KOPT-K1 (cell line): ENCODE data around the gene CWH43.
"Not testable (repeated sequence)": the region's sequence is repeated elsewhere in the genome, so short reads cannot be mapped to it uniquely, and the experiment has no call there.

Source experiments
- H3K27ac ChIP-seq: fragments of 200-600 bp; sonication (generic); 2 replicates; pipeline ENCODE4 v1.5.1; 2016; ENCODE audit warnings: antibody characterized with exemption, mild to moderate bottlenecking, low read depth, low read length; ENCODE audit not compliant: poor library complexity, severe bottlenecking
- H3K36me3 ChIP-seq: fragments of 200-600 bp; sonication (generic); 2 replicates; pipeline ENCODE4 v1.5.1; 2017; ENCODE audit warnings: antibody characterized with exemption, mild to moderate bottlenecking, low read length, moderate library complexity; ENCODE audit not compliant: insufficient read depth
- H3K9me3 ChIP-seq: fragments of 200-600 bp; sonication (generic); 2 replicates; pipeline ENCODE4 v1.5.1; 2017; ENCODE audit warnings: antibody characterized with exemption, low read length, mild to moderate bottlenecking; ENCODE audit not compliant: insufficient read depth, poor library complexity, severe bottlenecking

CWH43 gene

DNA sequence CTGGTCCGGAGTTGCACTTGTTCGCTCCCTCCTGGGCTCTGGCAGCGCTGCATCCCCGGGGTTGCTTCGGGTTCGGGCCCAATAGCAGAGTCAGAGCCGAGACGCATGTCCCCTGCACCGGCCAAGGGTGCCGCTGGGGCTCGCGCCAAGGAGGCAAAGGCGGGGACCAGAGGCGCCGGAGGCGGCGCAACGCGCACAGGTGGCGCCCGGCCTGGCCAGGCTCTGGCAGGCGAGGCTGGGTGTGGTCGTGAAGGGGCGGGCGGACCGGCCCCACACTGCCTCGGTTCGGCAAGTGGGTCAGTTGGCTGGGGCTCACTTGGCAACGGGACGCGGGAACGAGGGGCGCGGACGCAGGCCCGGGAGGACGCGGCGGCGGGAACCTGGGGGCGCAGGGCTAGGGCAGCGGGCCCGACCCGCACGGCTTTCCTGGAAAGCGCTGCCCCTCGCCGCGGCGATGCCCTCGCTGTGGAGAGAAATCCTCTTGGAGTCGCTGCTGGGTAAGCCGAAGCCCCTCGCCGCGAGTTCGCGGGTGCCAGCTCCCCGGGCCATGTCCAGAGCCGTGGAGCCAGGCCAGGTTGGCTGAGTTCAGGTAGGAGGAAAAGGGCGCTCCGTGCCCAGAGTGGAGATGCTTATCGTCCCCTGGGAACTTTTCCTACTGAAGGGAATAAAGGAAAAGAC, at the start of gene CWH43:
CWH43 (plus strand) TSS at position 300 of the 678 bp plus-strand sequence; CDS start at position 455, 155 bp downstream.
- Histone ChIP-seq H3K36me3 (no peaks in the 10 kb centered on the region), H3K27ac (no peak within 1 kb of the TSS), H3K9me3 (no peaks in the 10 kb centered on the region)

DNA sequence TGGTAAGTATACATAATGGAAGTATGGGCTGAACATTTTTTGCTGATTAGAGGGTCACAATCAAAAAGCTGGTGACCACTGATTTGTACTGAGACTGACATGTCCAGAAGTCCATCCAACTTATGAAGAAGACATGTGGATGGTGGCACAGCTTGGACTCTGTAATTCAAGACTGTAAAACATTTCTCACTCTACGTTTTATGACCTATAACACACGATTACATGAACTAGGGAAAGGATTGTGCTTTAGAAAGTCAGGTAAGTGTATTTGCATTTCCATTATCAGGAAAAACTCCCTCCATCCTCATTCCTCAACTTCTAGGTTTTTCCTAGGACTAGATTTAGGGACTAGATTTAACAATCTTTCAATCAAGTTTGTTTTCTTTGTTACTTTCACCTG, 49.0 kb upstream of the CWH43 start:
- no peaks in the 10 kb centered on the region for H3K36me3 ChIP-seq
- no peaks in the 10 kb centered on the region for H3K9me3 ChIP-seq
- H3K27ac ChIP-seq, result no peak overlapping the region

GRCh38 chr4:48938831-48939230, 47.2 kb upstream of the CWH43 start:
- Histone ChIP-seq H3K27ac (no peak overlapping the region), H3K36me3 (no peaks in the 10 kb centered on the region)

DNA sequence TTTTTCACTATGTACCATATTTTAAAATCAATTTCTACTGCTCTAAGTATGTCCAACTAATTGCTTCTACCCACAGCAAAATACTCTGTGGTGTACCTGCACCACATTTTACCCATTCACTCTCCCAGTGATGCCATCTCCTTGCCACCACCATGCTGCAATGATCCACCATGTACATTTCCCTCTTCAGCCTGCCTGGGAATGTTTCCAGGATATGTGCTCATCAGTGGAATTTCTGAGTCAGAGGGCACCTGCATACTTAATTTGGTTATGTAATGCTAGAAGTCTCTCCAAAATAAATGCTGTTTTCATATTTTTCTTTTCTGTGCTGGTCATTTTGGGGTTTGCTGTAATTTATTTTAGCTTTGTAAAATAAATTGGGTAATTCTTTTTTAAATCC, 46.3 kb upstream of the CWH43 start:
- Histone ChIP-seq H3K36me3 (no peaks in the 10 kb centered on the region), H3K27ac (no peak overlapping the region), H3K9me3 (no peaks in the 10 kb centered on the region)

More at GRCh38 chr4:48938831-48939230, 47.2 kb upstream of the CWH43 start:
- H3K9me3 ChIP-seq, result no peaks in the 10 kb centered on the region

DNA sequence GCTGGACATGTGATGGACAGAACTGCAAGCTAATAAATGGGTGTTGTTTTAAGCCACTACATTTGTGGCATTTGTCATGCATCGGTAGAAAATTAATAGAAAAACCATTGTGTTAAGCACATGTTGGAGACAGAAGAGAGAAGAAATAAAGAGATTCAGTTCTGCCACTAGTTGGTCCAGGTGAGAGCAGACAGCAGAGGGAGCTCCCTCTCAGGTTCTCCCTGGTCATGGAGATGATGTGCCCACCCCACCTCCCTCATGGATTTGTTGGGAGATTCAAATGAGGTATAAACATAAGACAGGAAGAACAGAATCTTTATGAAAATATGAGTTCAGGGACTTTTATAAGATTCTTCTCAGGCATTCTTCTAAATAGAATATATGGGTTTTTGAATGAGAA, 42.7 kb upstream of the CWH43 start:
- H3K27ac ChIP-seq, result no peak overlapping the region
- H3K9me3 ChIP-seq, result no peaks in the 10 kb centered on the region
- no peaks in the 10 kb centered on the region for H3K36me3 ChIP-seq

DNA sequence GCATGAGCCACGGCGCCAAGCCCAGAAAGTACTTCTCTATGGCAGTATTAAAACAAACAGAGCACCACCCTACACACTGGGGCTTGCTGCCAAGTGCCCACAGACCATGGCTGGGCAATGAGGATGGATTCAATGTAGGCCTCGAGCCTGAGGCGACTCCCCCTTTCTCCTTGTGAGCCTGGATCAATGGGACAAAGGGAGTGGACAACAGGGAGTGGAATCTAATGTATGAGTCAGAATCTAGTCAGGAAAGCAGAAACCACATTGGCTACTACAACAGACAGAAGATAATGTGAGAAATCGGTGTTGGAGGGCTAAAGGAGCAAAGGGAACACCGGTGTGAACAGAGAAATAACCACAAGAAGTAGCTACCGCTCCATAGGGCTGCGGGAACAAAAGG, 41.8 kb upstream of the CWH43 start:
- Histone ChIP-seq H3K36me3 (no peaks in the 10 kb centered on the region), H3K27ac (no peak overlapping the region), H3K9me3 (no peaks in the 10 kb centered on the region)

DNA sequence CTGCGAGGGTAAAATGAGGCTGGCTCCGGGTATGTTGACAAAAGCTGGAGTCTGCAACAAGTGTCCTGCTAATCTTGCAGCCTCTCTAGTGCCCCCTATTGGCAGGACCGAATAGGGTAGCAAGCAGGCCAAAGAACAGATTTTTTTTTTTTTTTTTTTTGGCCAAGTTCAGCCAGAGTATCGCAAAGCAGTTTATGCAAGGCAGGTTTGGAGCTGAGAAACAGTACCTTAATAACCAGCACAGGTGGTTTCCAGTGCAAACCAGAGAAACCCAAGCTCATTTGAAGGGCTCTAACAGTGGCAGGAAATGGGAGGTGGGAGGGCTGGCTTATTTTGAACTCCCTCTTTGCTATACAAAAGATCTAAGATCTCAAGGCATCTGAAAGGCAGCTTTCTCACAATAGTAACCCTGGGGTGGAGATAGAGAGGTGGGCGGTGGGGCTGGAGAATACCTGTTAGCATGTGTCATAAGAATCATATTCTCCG, 41.3 kb upstream of the CWH43 start:
- no peaks in the 10 kb centered on the region for H3K9me3 ChIP-seq
- H3K27ac ChIP-seq, result no peak overlapping the region
- no peaks in the 10 kb centered on the region for H3K36me3 ChIP-seq

- H3K27ac ChIP-seq, result no peak overlapping the region
- H3K36me3 ChIP-seq, result no peaks in the 10 kb centered on the region
- no peaks in the 10 kb centered on the region for H3K9me3 ChIP-seq
These were observed 40.1 kb upstream of the CWH43 start for GRCh38 chr4:48945981-48946380.

GRCh38 chr4:48947731-48948130, 38.3 kb upstream of the CWH43 start:
- Histone ChIP-seq H3K9me3 (no peaks in the 10 kb centered on the region), H3K36me3 (no peaks in the 10 kb centered on the region), H3K27ac (no peak overlapping the region)

- H3K9me3 ChIP-seq, result no peaks in the 10 kb centered on the region
- H3K27ac ChIP-seq, result no peak overlapping the region
- H3K36me3 ChIP-seq, result no peaks in the 10 kb centered on the region
These were observed 37.0 kb upstream of the CWH43 start for GRCh38 chr4:48949086-48949485.

DNA sequence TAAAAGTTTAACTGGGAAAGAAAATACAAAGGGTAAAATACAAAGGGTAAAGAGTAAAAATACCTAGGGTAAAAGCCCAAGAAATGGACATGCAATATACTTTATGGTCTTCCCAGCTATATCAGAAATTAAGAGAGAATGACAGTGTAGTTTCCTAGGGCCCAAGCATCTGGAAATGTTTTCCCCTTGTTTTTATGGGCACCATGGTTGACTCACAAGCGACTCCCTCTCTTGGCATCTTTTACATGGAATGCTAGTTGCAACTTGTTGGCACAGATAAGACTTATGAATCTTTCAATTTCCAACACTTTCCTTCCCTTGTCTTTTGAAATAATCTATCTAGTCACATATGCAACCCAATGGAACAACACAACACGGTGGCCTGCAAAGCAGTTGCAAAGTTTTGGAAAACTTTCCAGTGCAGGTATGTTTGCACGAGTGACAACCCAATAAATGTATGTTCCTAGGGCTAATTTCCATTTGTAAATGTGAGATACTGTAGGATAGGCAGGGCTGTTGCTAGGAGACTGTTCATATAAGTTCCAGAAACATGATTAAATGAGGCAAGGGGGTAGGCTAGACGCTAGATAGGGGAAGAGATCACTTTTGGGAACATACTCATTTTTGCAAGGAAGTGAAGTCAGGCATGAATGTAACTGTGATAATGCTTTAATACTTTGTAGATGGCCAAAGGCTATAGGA, 36.4 kb upstream of the CWH43 start:
- H3K27ac ChIP-seq, result no peak overlapping the region
- H3K9me3 ChIP-seq, result no peaks in the 10 kb centered on the region
- H3K36me3 ChIP-seq, result no peaks in the 10 kb centered on the region

- Histone ChIP-seq H3K9me3 (no peaks in the 10 kb centered on the region), H3K27ac (no peak overlapping the region), H3K36me3 (no peaks in the 10 kb centered on the region)
These were observed 31.8 kb upstream of the CWH43 start for GRCh38 chr4:48954314-48954713.

- not testable (repeated sequence) for H3K27ac ChIP-seq, H3K36me3 ChIP-seq
These were observed 28.7 kb upstream of the CWH43 start for GRCh38 chr4:48957366-48957765.

DNA sequence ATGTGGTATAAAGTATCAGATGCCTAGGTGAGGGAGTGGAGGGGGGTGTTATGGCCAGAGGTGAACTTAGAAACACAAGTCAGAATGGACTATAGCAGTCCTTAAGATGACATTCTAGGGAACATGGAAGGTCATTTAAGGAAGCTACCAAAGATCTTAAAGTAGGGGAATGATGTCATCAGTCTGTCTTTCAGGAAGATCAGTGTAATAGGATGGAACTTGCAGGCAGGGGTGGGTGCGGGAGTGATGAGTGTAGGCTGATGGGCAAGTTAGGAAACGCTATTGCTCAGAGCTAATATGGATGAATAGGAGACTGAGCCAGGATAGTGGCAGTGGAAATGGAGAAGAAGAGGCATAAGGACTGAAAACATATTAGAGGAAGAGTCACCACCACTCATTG, 27.5 kb upstream of the CWH43 start:
- Histone ChIP-seq H3K9me3 (no peaks in the 10 kb centered on the region), H3K27ac (no peak overlapping the region), H3K36me3 (no peaks in the 10 kb centered on the region)

More at GRCh38 chr4:48957366-48957765, 28.7 kb upstream of the CWH43 start:
- H3K9me3 ChIP-seq, result not testable (repeated sequence)

DNA sequence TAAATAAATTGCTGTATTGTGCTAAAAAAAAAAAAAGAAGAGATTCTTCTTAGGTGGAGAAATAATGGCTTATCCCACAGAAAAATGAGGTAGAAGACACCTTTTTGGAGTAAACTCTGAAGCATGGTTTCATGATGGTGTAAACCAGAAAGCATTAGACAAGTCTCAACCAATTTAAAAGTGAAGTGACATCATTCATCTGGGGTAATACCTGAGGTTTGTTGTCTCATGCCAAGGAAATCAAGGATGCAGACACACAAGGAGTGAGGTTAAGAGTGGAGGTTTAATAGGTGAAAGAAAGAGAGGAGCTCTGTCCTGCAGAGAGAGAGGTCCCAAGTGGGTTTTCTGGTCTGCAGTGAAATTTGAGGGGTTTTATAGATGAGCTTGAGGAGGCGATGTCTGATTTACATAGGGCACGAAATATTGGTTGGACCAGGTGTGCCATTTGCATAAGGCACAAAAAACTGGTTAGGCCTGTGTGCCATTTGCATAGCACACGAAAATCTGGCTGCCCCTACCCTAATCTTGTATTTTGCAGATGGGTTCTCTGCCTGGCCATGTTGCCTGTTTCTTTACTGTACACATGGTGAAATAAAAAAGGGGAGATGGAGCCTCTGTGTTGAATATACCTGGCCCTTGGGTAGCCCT, 25.0 kb upstream of the CWH43 start:
- Histone ChIP-seq H3K27ac (no peak overlapping the region), H3K9me3 (no peaks in the 10 kb centered on the region), H3K36me3 (no peaks in the 10 kb centered on the region)
